Stimulated activated CD8-positive, alpha-beta memory T cell treated with anti-CD3 and anti-CD28 coated beads, Interleukin-12 subunit alpha, Interleukin-12 subunit beta, amount 100 ng/mL, for 24 hours (primary cell): Measurements from ENCODE around the gene PAPPA2.

Experiments
- DNase-seq: peaks from one replicate; pipeline ENCODE4 v3.0.0-alpha.2; 2020; ENCODE audit errors: extremely low read depth

The PAPPA2 gene

GRCh38 chr1:176767714-176768136 lies 304.8 kb downstream of the PAPPA2 start:
- DNase-seq: no peak

- no peak for DNase-seq
These were observed 305.6 kb downstream of the PAPPA2 start for GRCh38 chr1:176768532-176768931.

- DNase-seq: no peak
These were observed 307.1 kb downstream of the PAPPA2 start for GRCh38 chr1:176770066-176770465.

GRCh38 chr1:176773038-176773437 lies 310.1 kb downstream of the PAPPA2 start:
- DNase-seq: no peak

GRCh38 chr1:176774224-176774623 lies 311.2 kb downstream of the PAPPA2 start:
- DNase-seq: no peak

- DNase-seq: no peak
These were observed 312.4 kb downstream of the PAPPA2 start for GRCh38 chr1:176775378-176775777.

- DNase-seq: no peak
These were observed 313.0 kb downstream of the PAPPA2 start for GRCh38 chr1:176775996-176776395.

GRCh38 chr1:176778056-176778455 lies 315.1 kb downstream of the PAPPA2 start:
- no peak for DNase-seq

- no peak for DNase-seq
These were observed 317.0 kb downstream of the PAPPA2 start for GRCh38 chr1:176779992-176780328.

GRCh38 chr1:176783309-176783708 lies 320.3 kb downstream of the PAPPA2 start:
- DNase-seq: no peak

GRCh38 chr1:176785056-176785455 lies 322.1 kb downstream of the PAPPA2 start:
- DNase-seq: no peak

GRCh38 chr1:176785791-176786190 lies 322.8 kb downstream of the PAPPA2 start:
- DNase-seq: no peak

GRCh38 chr1:176786274-176786673 lies 323.3 kb downstream of the PAPPA2 start:
- no peak for DNase-seq

GRCh38 chr1:176789571-176790090 lies 326.7 kb downstream of the PAPPA2 start:
- DNase-seq: no peak

GRCh38 chr1:176790786-176791185 lies 327.8 kb downstream of the PAPPA2 start:
- DNase-seq: no peak

- no peak for DNase-seq
These were observed 328.9 kb downstream of the PAPPA2 start for GRCh38 chr1:176791906-176792305.

- no peak for DNase-seq
These were observed 332.0 kb downstream of the PAPPA2 start for GRCh38 chr1:176794897-176795508.

GRCh38 chr1:176795929-176796328 lies 333.0 kb downstream of the PAPPA2 start:
- no peak for DNase-seq

GRCh38 chr1:176796583-176796982 lies 333.6 kb downstream of the PAPPA2 start:
- DNase-seq: no peak

- no peak for DNase-seq
These were observed 336.4 kb downstream of the PAPPA2 start for GRCh38 chr1:176799327-176799726.

GRCh38 chr1:176800978-176801513 lies 338.1 kb downstream of the PAPPA2 start:
- no peak for DNase-seq

GRCh38 chr1:176801514-176802020 lies 338.6 kb downstream of the PAPPA2 start:
- DNase-seq: no peak

GRCh38 chr1:176802316-176802715 lies 339.3 kb downstream of the PAPPA2 start:
- no peak for DNase-seq

GRCh38 chr1:176803042-176803441 lies 340.1 kb downstream of the PAPPA2 start:
- no peak for DNase-seq
